GM18870 (cell line): ENCODE results near the gene STIL.

Experiments
- ATAC-seq: cut with Tn5 transposase; IDR thresholded peaks from one replicate; pipeline ENCODE4 v1.9.1; 2021; ENCODE audit warnings: moderate library complexity; ENCODE audit not compliant: unreplicated experiment

The STIL gene

DNA sequence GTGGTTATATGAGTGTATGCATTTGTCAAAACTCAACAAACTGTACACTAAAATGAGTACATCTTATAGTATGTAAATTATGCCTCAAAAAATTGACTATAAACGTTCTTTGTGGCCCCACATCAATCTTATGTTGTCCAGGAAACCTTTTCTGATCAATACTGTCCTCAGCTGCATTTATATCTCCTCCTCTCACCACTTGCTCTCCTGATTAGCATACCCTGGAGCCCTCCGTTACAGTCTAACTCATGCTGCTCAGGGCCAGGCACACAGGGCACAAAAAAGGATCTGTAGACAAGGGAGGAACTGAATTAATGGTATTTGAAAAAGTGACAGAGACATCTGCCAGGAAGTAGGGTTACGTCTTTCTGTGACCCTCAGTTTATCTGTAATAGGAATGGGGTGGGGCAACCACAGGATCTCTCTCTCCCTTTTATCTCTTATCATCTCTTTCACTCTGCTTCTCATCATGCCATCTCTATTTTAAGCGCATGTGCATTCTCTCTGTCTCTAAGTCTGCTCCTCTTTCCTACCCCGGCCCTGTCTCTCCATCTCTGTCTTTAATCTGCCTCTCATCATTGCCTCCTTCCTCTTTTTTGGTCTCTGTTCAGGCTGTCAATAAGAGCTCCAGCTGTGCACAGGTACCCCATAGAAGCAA lies 74.9 kb downstream of the STIL start:
- ATAC-seq: no peak

DNA sequence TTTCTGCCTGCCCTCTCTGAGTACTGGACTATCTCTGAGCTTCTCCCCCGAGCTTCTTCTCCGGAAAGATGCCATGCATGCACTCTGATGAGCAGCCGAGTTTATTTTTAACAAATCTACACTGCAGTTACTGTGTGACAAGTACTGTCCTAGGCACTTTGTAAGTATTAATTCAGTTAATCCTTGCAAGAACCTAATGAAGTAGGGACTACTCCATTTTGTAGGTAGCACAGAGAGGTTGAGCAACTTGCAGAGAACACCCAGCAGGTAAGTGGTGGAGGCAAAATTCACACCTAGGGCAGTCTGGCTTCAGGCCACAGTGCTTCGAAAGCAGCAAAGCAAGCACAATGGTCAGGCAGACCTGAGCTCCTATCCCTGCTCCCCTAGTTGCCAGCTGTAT lies 78.1 kb downstream of the STIL start:
- ATAC-seq: no peak

DNA sequence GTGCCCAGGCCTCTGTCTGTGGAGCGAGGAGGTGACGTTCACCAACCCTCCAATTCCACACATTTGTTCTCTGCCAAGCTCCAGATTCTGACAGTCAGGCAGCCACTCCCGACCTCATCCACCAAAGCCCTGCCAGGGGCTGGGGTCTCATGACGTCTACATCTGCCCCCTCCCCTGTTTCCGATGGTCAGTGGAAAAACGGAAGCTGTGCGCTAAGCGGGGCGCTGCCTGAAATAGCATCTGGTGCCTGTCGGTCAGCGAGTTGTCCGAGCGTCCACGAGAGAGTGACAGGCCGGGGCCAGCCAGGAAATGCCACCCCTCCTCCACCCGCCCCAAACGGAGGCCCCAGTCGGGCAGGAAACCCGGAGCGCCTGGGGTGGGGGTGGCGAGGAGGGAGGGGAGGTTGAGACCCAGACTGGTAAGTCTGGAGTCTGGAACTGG lies 78.7 kb downstream of the STIL start:
- ATAC-seq: no peak

DNA sequence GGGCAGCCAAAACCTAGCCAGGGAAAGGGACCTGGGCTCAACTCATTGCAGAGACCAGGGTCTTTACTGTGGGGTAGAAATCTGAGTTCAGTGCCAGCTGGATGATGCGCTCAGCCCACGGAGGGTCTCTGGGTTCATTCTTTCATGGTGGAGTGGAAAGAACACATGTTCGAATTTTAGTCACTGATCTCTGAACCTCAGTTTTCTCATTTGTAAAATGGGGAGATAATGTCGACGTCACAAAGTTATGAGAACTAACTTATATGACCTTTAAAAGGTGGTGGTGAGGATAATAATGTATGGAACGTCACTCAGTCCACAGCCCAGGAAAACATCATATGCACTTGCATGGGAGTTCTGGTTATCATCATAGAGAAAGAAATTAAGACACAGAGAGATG lies 80.8 kb downstream of the STIL start:
- ATAC-seq: no peak

- ATAC-seq: no peak
Measured at GRCh38 chr1:47232187-47232874, 81.6 kb downstream of the STIL start, which contains the start of gene TAL1. Gene TAL1 (minus strand): TSS chr1:47232225. CDS start chr1:47225888, 6,337 bp downstream.

GRCh38 chr1:47231301-47232186 lies 82.4 kb downstream of the STIL start:
- no peak for ATAC-seq

DNA sequence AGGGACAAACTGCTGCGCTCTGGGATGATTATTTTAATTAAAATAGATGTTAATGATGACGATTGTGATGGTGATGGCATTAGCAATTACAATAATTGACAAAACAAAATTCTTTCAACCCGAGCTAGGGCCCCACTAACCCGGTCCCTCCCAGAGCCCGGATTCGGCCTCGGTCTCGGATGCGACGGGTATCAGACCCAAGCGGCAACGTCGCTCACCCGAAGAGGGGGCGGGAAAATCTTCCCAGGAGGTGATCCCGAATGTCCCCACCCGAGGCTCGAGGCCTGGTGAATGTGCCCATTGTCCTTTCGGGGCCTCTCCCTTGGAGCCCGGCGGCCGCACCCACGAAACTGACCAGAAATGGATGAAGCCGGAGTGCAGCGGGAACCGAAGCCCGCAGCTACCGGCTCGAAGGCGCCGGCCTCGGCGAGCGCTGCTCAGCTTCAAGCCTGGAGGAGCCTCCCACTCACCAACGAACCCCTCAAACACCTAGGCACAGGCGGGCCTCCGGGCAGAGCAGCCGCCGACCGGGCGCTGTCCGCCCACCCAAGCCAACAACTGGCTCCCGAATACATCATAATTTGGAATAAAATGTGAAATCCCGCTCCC lies 83.2 kb downstream of the STIL start:
- ATAC-seq: no peak

DNA sequence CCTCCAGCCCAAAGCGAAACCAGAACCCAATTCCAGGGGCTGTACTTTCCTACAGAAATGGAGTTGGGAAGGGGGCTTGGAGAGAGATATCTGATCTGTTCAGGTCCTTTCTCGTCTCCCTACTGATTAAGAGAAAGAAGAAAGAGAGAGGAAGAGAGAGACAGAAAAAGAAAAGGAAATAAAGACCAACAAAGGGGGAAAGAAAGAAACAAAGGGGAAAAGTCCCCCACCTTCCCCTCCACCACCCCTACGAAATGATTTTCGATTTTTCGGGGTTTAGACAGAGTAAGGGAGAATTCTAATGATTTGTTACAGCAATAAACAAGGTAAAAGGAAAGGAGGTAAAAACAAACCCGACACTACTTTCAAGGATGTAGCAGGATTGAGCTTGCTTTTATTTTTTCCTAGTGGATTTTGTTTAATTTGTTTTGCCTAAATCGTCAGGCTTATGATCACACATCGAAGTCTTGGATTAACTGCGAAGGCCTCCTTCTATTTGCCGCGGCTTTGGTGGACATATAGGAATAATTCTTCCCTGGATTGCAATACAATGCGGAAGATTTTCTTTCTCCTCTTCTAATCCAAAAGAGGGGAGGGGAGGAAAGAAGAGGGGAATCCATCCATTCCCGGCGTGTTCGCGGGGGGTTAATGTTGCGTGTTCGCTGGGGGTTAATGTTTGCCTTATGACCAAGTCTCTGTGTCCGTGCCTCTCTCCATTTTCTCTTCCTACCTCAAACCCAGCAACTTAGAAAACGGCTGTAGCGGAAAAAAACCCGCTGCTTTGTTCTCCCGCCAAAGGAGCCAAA lies 83.9 kb downstream of the STIL start:
- ATAC-seq: no peak

DNA sequence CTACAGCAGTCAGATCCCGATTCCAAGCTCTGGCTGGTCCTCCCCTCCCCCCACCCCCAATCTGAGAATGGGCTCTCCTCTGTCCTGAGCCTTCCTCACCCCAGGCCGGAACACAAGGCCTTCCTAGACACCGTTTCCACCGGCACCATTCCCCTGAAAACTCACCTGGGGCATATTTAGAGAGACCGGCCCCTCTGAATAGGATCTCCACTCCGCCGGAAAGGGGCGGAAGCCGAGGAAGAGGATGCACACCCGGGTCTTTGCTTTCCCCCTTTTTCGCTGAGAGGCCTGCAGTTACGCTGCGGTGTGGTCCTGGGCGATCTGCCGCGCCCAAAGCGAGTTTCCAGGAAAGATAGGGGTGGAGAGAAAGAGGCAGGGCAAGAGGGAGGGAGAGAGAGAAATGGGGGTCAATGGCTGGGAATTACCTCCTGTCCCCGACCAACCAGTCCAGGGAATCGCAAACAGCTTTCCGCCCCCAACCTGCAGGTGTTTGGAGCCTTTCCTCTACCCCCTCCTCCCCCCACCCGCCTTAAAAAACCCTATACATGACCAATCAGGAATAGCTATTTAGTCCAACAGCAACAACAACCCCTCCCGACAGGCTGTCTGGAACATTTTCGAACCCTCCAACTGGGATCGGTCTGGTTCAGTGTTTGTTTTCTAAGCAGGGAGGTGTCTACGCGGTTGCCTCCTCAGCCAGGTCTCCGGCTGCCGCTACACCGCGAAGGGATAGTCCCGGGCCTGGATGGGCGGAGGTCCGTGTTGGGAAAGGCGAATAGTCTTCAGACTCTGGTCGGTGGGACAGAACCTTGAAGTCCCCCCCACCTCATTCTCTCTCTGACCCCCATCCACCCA lies 84.7 kb downstream of the STIL start:
- ATAC-seq: no peak

DNA sequence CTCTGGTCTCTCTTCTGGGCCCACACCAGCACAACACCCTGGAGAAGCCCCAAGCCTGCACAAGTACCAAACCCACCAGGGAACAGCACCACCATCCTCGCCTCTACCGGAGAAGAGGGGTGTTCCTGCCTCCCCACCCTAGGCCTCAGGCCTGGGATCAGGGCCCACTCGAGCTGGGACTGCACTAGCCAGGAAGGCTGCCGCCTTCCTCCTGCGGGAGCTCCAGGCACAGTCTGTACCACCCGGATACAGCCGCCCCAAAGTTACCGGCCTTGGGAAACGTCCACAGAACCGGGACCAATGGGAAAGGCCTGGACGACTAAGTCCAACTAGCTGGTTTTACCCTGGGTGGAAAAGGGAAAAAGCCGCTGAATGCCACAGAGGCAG lies 85.3 kb downstream of the STIL start:
- ATAC-seq: no peak

GRCh38 chr1:47227341-47228232 lies 86.4 kb downstream of the STIL start:
- ATAC-seq: no peak

- no peak for ATAC-seq
Measured at GRCh38 chr1:47226839-47227215, 87.1 kb downstream of the STIL start.

DNA sequence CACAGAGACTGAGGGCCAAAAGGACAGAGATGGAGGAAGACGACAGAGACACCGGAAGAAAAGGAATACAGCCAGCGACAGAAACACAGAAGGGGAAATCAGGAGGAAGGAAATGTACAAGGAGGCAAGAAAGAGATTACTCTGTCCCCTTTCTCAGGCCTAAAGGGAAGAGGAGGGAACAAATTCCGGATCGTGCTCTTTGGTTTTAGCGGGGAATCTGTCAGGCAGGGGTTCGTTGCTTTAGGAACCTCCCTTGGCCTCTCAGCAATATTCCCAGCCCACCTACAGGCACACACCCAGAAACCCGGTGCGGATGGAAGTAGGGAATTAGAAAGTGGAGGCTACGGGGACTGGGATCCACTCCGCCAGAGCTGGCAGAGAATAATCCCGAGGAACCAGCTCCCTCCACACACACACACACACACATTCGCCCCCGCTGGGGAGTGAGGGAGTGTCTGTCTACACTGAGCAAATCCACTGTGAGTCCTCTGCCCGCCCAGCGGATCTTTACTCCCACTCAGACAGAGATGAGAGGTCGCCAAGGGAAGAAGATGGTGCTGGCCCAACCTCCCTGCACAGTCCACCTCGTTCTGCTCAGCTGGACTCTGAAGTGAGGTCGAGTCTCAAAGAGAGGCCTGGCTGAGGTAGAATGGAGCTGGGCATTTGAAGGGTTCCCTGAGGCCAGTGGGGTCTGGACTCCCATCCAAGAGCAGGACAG lies 87.7 kb downstream of the STIL start:
- no peak for ATAC-seq

GRCh38 chr1:47225430-47226100 lies 88.4 kb downstream of the STIL start:
- no peak for ATAC-seq

DNA sequence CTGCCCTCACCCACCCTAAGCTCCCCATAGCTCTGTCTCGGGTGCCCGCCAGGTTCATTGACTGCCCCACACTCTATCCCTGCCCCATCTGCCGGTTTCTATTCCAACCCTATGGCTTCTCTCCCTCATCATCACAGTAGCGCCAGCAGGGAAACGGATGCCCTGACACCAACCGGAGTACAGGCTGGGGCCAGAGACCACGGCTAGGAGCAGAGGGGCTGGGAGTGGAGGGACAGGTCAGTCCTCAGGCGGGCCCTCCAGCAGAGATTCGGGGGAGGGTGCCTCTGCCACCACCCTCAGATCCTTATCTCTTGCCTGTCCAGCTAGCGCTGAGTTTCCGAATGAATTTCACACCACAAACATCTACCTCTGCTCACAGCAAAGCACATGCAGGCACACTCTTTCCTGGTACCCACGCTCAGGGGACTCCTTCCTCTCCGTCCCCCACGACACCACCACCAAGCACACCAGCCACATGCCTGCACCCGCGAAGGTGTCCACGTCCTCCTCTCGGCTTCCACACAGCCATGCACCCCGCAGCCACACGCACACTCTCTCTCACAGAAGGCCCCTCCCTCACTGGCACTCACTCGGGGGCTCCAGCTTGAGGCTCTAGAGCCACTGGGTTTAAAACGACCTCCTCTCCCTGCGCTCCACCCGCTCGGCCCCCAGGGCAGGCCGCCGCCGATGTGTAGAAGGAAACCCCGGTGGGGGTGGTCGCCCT lies 89.1 kb downstream of the STIL start:
- ATAC-seq: no peak

DNA sequence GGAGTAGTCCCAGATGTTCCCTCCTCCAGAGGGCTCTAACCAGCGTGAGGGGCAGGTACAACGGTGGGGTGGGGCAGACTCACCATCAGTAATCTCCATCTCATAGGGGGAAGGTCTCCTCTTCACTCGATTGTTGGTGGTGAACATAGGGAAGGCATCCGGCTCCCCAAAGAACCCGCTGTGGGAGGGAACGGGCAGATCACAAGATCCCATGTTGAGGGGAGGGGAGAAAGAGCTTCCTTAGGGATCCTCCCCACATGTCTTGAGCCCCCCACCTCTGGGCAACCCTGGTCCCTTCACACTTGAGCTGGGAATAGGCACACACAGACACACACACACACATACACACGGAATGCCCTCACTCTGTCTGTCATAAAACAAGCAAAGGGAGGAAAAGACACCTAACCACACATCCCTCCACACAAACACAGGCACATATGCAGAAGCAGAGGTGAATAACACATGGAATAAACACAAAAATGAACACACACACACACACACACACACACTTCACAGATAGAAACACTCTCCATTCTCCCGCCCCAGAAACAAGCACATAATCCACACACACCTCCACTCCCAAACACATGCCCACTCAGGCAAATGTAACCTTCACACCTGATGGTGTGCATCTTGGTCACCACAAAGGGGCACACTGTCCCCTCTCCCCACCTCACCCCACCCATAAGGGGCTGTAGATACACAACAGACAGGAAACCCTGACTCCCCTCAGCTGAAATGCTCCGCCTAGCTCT lies 89.8 kb downstream of the STIL start:
- no peak for ATAC-seq
